A549 (cell line): ENCODE data around the gene GPR146. TPM values are rescaled to one million over a fixed set of nuclear protein-coding genes. Genes with fewer than 3 reads are reported as not detected.
A peak's percentile ranks its signal among the peaks of the same experiment; 100 is the strongest.

ENCODE experiments used
- ATAC-seq, 2 experiments: fragments of 200-7000 bp in 1 of 2; fragments of >200 bp in 1 of 2; cut with Nextera tagmentation in 1 of 2; cut with Tn5 transposase in 1 of 2; 3 replicates each; pipeline versions ENCODE4 v1.8.0 to v1.9.1; 2018 to 2020; ENCODE audit warnings: mild to moderate bottlenecking in 1 of 2, moderate library complexity in 1 of 2
- CTCF ChIA-PET: fragments of 300-600 bp; sonication (Branson Sonifier 250); formaldehyde crosslinking; extraction: SDS; loops from one replicate; lab custom pipeline; 2021; ENCODE audit warnings: antibody characterized with exemption, inconsistent platforms; lab: Yijun Ruan, JAX
- POLR2A ChIA-PET: fragments of 350-600 bp; formaldehyde crosslinking; extraction: SDS; loops from one replicate; lab custom pipeline; 2021; ENCODE audit warnings: antibody characterized with exemption, inconsistent platforms; lab: Yijun Ruan, JAX
- DNase-seq, 2 experiments: peaks; one replicate each; pipeline versions ENCODE4 v3.0.0 to v3.0.0-alpha.2; 2011 to 2016; ENCODE audit warnings: low read depth in 1 of 2, low spot score in 1 of 2
- FAIRE-seq: peaks from 2 replicates; lab custom pipeline; 2011; peaks lifted over from hg19 to GRCh38; lab: Jason Lieb, UNC
- H3K27ac ChIP-seq, 2 experiments: fragments of >200 bp; sonication (Bioruptor Twin); formaldehyde crosslinking; 3 replicates each; pipeline ENCODE4 v1.5.1; 2016 to 2017
- H3K4me1 ChIP-seq: fragments of >200 bp; sonication (Bioruptor Twin); formaldehyde crosslinking; 3 replicates; pipeline ENCODE4 v1.6.1; 2016
- H3K4me2 ChIP-seq: fragments of >200 bp; sonication (Bioruptor Twin); formaldehyde crosslinking; 3 replicates; pipeline ENCODE4 v1.6.1; 2016
- H3K4me3 ChIP-seq: fragments of >200 bp; sonication (Bioruptor Twin); formaldehyde crosslinking; 3 replicates; pipeline ENCODE4 v1.5.1; 2016
- H3K9me3 ChIP-seq: fragments of >200 bp; sonication (Bioruptor Twin); formaldehyde crosslinking; 3 replicates; pipeline ENCODE4 v1.6.1; 2016
- BCL3 ChIP-seq: fragments of >200 bp; sonication (Bioruptor Twin); formaldehyde crosslinking; IDR thresholded peaks from 3 replicates; pipeline ENCODE4 v1.6.1; 2016
- BHLHE40 ChIP-seq: IDR thresholded peaks from 2 replicates; pipeline ENCODE4 v1.6.1; 2012; ENCODE audit warnings: low read depth, low read length, inconsistent platforms
- CBX2 ChIP-seq: fragments of 200-600 bp; sonication (generic); IDR thresholded peaks from 2 replicates; pipeline ENCODE4 v1.6.1; 2016; ENCODE audit warnings: low read depth, mild to moderate bottlenecking, borderline replicate concordance
- CHD2 ChIP-seq: fragments of 150-350 bp; IDR thresholded peaks from 2 replicates; pipeline ENCODE4 v1.6.1; 2014; ENCODE audit warnings: low read length; ENCODE audit not compliant: partially characterized antibody
- EHF ChIP-seq: fragments of 250-450 bp; sonication (Bioruptor Pico); IDR thresholded peaks from 2 replicates; pipeline ENCODE4 v1.5.0; 2020; ENCODE audit warnings: mild to moderate bottlenecking
- EHMT2 ChIP-seq: fragments of 200-600 bp; sonication (generic); IDR thresholded peaks from 2 replicates; pipeline ENCODE4 v1.6.1; 2016; ENCODE audit warnings: antibody characterized with exemption, low read depth, mild to moderate bottlenecking, moderate library complexity
- FOSB ChIP-seq: fragments of 250-450 bp; sonication (Bioruptor Pico); IDR thresholded peaks from 2 replicates; pipeline ENCODE4 v1.5.0; 2020; ENCODE audit warnings: mild to moderate bottlenecking, moderate library complexity
- FOSL2 ChIP-seq, 2 experiments: fragments of 450-650 bp in 1 of 2; fragments of >200 bp in 1 of 2; sonication (Bioruptor Twin) in 1 of 2; formaldehyde crosslinking; IDR thresholded peaks; 2 replicates each; pipeline versions ENCODE4 v1.5.0 to v1.6.1; 2016 to 2020; ENCODE audit warnings: mild to moderate bottlenecking in 1 of 2, moderate library complexity in 1 of 2
- HDAC2 ChIP-seq: fragments of 200-600 bp; sonication (generic); IDR thresholded peaks from 2 replicates; pipeline ENCODE4 v1.6.1; 2016
- HES2 ChIP-seq: fragments of >200 bp; sonication (Bioruptor Twin); formaldehyde crosslinking; IDR thresholded peaks from 2 replicates; pipeline ENCODE4 v1.6.1; 2016
- HMGXB4 ChIP-seq: fragments of 250-450 bp; sonication (Bioruptor Pico); IDR thresholded peaks from 2 replicates; pipeline ENCODE4 v1.5.0; 2021; ENCODE audit warnings: mild to moderate bottlenecking, moderate library complexity, borderline replicate concordance
- HOXB13 ChIP-seq: fragments of 250-450 bp; sonication (Bioruptor Pico); IDR thresholded peaks from 2 replicates; pipeline ENCODE4 v1.5.0; 2020; ENCODE audit warnings: low read depth, mild to moderate bottlenecking, moderate library complexity
- HOXB5 ChIP-seq: fragments of 250-450 bp; sonication (Bioruptor Pico); IDR thresholded peaks from 2 replicates; pipeline ENCODE4 v1.5.0; 2020; ENCODE audit warnings: mild to moderate bottlenecking, moderate library complexity
- JUNB ChIP-seq: fragments of >200 bp; sonication (Bioruptor Twin); formaldehyde crosslinking; IDR thresholded peaks from 2 replicates; pipeline ENCODE4 v1.6.1; 2016
- MAX ChIP-seq: IDR thresholded peaks from 2 replicates; pipeline ENCODE4 v1.6.1; 2012
- MAZ ChIP-seq: fragments of 150-350 bp; IDR thresholded peaks from 2 replicates; pipeline ENCODE4 v1.6.1; 2014; ENCODE audit warnings: antibody characterized with exemption, low read depth, low read length, borderline replicate concordance
- NFE2L2 ChIP-seq: fragments of 150-350 bp; conservative IDR thresholded peaks from 2 replicates; pipeline ENCODE4 v1.6.1; 2014; ENCODE audit warnings: low read length
- NPAS2 ChIP-seq: fragments of 250-450 bp; sonication (Bioruptor Pico); IDR thresholded peaks from 2 replicates; pipeline ENCODE4 v1.8.0; 2022; ENCODE audit warnings: mild to moderate bottlenecking, moderate library complexity, borderline replicate concordance
- NR3C1 ChIP-seq: fragments of >200 bp; sonication (Bioruptor Twin); formaldehyde crosslinking; IDR thresholded peaks from 3 replicates; pipeline ENCODE4 v1.6.1; 2017
- RCOR1 ChIP-seq: fragments of 150-350 bp; IDR thresholded peaks from 2 replicates; pipeline ENCODE4 v1.6.1; 2014; ENCODE audit warnings: antibody characterized with exemption, low read length, low read depth
- REST ChIP-seq: fragments of 200-600 bp; sonication (generic); IDR thresholded peaks from 2 replicates; pipeline ENCODE4 v1.6.1; 2016; ENCODE audit warnings: antibody characterized with exemption, mild to moderate bottlenecking, moderate library complexity
- RNF2 ChIP-seq: fragments of 200-600 bp; sonication (generic); IDR thresholded peaks from 2 replicates; pipeline ENCODE4 v1.6.1; 2016; ENCODE audit warnings: low read depth, mild to moderate bottlenecking, antibody characterized with exemption, moderate library complexity, borderline replicate concordance
- SMC3 ChIP-seq: fragments of >200 bp; sonication (Bioruptor Twin); formaldehyde crosslinking; IDR thresholded peaks from 3 replicates; pipeline ENCODE4 v1.6.1; 2018; ENCODE audit warnings: inconsistent platforms
- USF2 ChIP-seq: fragments of 450-650 bp; IDR thresholded peaks from 2 replicates; pipeline ENCODE4 v1.6.1; 2014; ENCODE audit warnings: antibody characterized with exemption
- ZC3H11A ChIP-seq: fragments of 450-650 bp; IDR thresholded peaks from 2 replicates; pipeline ENCODE4 v1.6.1; 2014; ENCODE audit warnings: antibody characterized with exemption, mild to moderate bottlenecking
- ZNF302 ChIP-seq: fragments of 250-450 bp; sonication (Bioruptor Pico); IDR thresholded peaks from 2 replicates; pipeline ENCODE4 v1.9.0; 2021; ENCODE audit warnings: inconsistent platforms, mild to moderate bottlenecking, moderate library complexity
- ZSCAN20 ChIP-seq: fragments of 250-450 bp; sonication (Bioruptor Pico); IDR thresholded peaks from 2 replicates; pipeline ENCODE4 v1.8.0; 2022; ENCODE audit warnings: mild to moderate bottlenecking, moderate library complexity
- WGBS: methylation state at CpG from one replicate; pipeline ENCODE4 v1.1.6; 2017; ENCODE audit errors: missing lambda C conversion rate; 5-methylcytosine and 5-hydroxymethylcytosine counted together
- polyA plus RNA-seq, 4 experiments: library from polyadenylated mRNA; depleted of rRNA in 3 of 4; stranded (reverse); fragments of >200 nt; fragmentation: RNase III in 1 of 4; extraction: RNeasy Plus Mini Kit Qiagen cat#74134 plus additional on column Dnase treatment in 1 of 4; gene quantifications; 2 replicates in 3 of 4; 3 replicates in 1 of 4; pipeline ENCODE4 v1.2.3, GENCODE V29; 2011 to 2017

GPR146 gene
- polyA plus RNA-seq, 2 of the 4 experiments (the other 2 are of a cell fraction): 0.50 to 0.75 TPM

GRCh38 chr7:1086588-1087464 is 42.5 kb downstream of the GPR146 start (continued):
- TF ChIP-seq REST (no peak), JUNB (no peak), SMC3 (peak; percentile 71), USF2 (no peak), BCL3 (no peak), CHD2 (no peak), NFE2L2 (no peak), HMGXB4 (no peak), ZC3H11A (no peak), MAZ (no peak), FOSB (no peak), HOXB5 (CRISPR knock-in tag) (no peak), BHLHE40 (0 out of 2 replicates have a peak, but pooled peaks have one; percentile 17), RCOR1 (no peak), CBX2 (no peak), HDAC2 (no peak), ZNF302 (no peak), NPAS2 (CRISPR knock-in tag) (no peak)

GRCh38 chr7:1087465-1087814 is 43.1 kb downstream of the GPR146 start:
- H3K4me1 ChIP-seq: peaks cover 21% of the 10 kb centered on the region
- ChIA-PET CTCF (interaction anchor here (0.6 to 9.7 kb wide), 19 partner anchors 8 to 94 kb away, joined by 3 to 102 read pairs (median 6); partner anchors contain the start of gene ZFAND2A), POLR2A (no interaction called here)
- WGBS: 69% methylated on average over 6 of the region's 6 CpGs
- no peak overlapping the region; a peak in 1 of 6 replicates for H3K27ac ChIP-seq
- no peak overlapping the region for H3K4me3 ChIP-seq
- ATAC-seq (no peak), FAIRE-seq (no peak), DNase-seq (no peak)
- H3K9me3 ChIP-seq: no peaks in the 10 kb centered on the region
- H3K4me2 ChIP-seq: peak overlapping the region; percentile 79
- TF ChIP-seq ZNF302: no peak
- no peak for TF ChIP-seq USF2
- TF ChIP-seq EHF (CRISPR knock-in tag): no peak
- no peak for TF ChIP-seq HOXB13 (CRISPR knock-in tag)
- no peak for TF ChIP-seq HOXB5 (CRISPR knock-in tag)
- no peak for TF ChIP-seq RNF2
- TF ChIP-seq NR3C1: no peak
- TF ChIP-seq HES2: no peak
- no peak for TF ChIP-seq ZC3H11A
- no peak for TF ChIP-seq ZSCAN20 (CRISPR knock-in tag)
- TF ChIP-seq EHMT2: no peak
- no peak for TF ChIP-seq FOSL2 (IDR thresholded peaks at IDR 0.05)
- no peak for TF ChIP-seq FOSL2 (CRISPR knock-in tag; IDR thresholded peaks at IDR 0.05)
- no peak for TF ChIP-seq MAX
- TF ChIP-seq MAZ: no peak
